Body of pancreas (tissue), 4 donors: ENCODE measurements around the gene ZMYM4. TPM values are rescaled to one million over a fixed set of nuclear protein-coding genes. Genes with fewer than 3 reads are reported as not detected.
A peak's percentile ranks its signal among the peaks of the same experiment; 100 is the strongest.
"Not testable (repeated sequence)": the region's sequence is repeated elsewhere in the genome, so short reads cannot be mapped to it uniquely, and the experiment has no call there.

Experiments
- ATAC-seq: fragments of 150-250 bp; one replicate; pipeline ENCODE4 v1.9.1; 2016
- DNase-seq, 4 donors: peaks; one replicate each; pipeline ENCODE4 v3.0.0-alpha.2; 2019
- H3K27ac ChIP-seq, 4 donors: fragments of 200-600 bp; sonication (generic); 1 replicate in 3 of 4; 2 replicates in 1 of 4; pipeline versions ENCODE4 v1.5.1 to v1.6.1; 2016 to 2019; ENCODE audit warnings: mild to moderate bottlenecking in 1 of 4, mixed read lengths in 1 of 4, moderate library complexity in 1 of 4
- H3K27me3 ChIP-seq, 2 donors: fragments of 200-600 bp; sonication (generic); one replicate each; pipeline ENCODE4 v1.6.0; 2016; ENCODE audit warnings: mild to moderate bottlenecking in 1 of 2
- H3K36me3 ChIP-seq, 2 donors: fragments of 200-600 bp; sonication (generic); replicated peaks in 1 of 2; 2 replicates each; pipeline ENCODE4 v1.5.1; 2016; ENCODE audit warnings: low read depth in 2 of 2; ENCODE audit not compliant: insufficient read depth in 1 of 2
- H3K4me1 ChIP-seq: fragments of 200-600 bp; sonication (generic); one replicate; pipeline ENCODE4 v1.6.0; 2016
- H3K4me3 ChIP-seq, 2 donors: fragments of 200-600 bp; sonication (generic); 1 replicate in 1 of 2; 2 replicates in 1 of 2; pipeline ENCODE4 v1.5.1; 2016 to 2019
- H3K9me3 ChIP-seq, 3 donors: fragments of 200-600 bp; sonication (generic); 1 replicate in 2 of 3; 2 replicates in 1 of 3; pipeline ENCODE4 v1.5.1; 2016
- POLR2A ChIP-seq, 3 donors: fragments of 450-650 bp; IDR thresholded peaks; one replicate each; pipeline ENCODE4 v1.6.1; 2016; ENCODE audit warnings: antibody characterized with exemption in 3 of 3, mild to moderate bottlenecking in 2 of 3
- WGBS, 2 donors: methylation state at CpG; one replicate each; pipeline ENCODE4 v1.1.5; 2017; 5-methylcytosine and 5-hydroxymethylcytosine counted together
- intact Hi-C: fragments of 100-400 bp; cut with DNase I; formaldehyde crosslinking; loops from one replicate; pipeline ENCODE4 v1.15.1; 2023
- total RNA-seq, 2 donors: library from RNA; depleted of rRNA; stranded (reverse); fragments of >200 nt; gene quantifications; one replicate each; pipeline ENCODE4 v1.1.0, GENCODE V29; 2016
- TF ChIP-seq, protein P1 (sequence below), 7 experiments: fragments of 450-650 bp in 4 of 7; fragments of 200-600 bp in 3 of 7; sonication (generic) in 3 of 7; IDR thresholded peaks; one replicate each; pipeline ENCODE4 v1.5.1; 2016 to 2019; ENCODE audit warnings: antibody characterized with exemption in 7 of 7

ZMYM4 gene
- total RNA-seq, 2 donors from 2014 or later, result 15.2 to 33.2 TPM

DNA sequence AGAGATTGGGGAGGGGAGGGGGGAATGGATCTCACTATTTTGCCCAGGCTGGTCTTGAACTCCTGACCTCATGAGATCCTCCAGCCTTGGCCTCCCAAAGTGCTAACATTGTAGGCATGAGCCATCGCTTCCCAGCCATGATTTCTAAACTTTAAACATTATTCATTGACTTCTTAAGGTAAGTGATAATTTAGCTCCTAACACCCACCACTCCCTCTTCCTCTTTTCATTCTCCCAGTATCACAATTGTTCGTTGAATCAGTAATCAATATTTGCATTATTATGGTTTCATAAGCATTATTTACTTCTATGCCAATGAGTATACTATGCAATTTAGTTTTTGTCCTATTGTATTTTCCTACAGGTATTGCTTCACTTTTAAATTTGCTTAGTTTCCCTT is 42.0 kb upstream of the ZMYM4 start:
- ATAC-seq (no peak), DNase-seq (no peak)
- no peaks in the 10 kb centered on the region for H3K4me1 ChIP-seq
- intact Hi-C loops, result no loop called here
- no peak overlapping the region for H3K4me3 ChIP-seq
- no peak overlapping the region for H3K27ac ChIP-seq
- TF ChIP-seq, protein P1, sequence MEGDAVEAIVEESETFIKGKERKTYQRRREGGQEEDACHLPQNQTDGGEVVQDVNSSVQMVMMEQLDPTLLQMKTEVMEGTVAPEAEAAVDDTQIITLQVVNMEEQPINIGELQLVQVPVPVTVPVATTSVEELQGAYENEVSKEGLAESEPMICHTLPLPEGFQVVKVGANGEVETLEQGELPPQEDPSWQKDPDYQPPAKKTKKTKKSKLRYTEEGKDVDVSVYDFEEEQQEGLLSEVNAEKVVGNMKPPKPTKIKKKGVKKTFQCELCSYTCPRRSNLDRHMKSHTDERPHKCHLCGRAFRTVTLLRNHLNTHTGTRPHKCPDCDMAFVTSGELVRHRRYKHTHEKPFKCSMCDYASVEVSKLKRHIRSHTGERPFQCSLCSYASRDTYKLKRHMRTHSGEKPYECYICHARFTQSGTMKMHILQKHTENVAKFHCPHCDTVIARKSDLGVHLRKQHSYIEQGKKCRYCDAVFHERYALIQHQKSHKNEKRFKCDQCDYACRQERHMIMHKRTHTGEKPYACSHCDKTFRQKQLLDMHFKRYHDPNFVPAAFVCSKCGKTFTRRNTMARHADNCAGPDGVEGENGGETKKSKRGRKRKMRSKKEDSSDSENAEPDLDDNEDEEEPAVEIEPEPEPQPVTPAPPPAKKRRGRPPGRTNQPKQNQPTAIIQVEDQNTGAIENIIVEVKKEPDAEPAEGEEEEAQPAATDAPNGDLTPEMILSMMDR (IDR thresholded peaks at IDR 0.05), result no peak
- TF ChIP-seq POLR2A (IDR thresholded peaks at IDR 0.05), result no peak
- no peaks in the 10 kb centered on the region for H3K27me3 ChIP-seq
- 83 to 84% methylated on average over 2 of the region's 2 CpGs for WGBS, 2 donors
- H3K9me3 ChIP-seq, result no peaks in the 10 kb centered on the region
- no peaks in the 10 kb centered on the region for H3K36me3 ChIP-seq

DNA sequence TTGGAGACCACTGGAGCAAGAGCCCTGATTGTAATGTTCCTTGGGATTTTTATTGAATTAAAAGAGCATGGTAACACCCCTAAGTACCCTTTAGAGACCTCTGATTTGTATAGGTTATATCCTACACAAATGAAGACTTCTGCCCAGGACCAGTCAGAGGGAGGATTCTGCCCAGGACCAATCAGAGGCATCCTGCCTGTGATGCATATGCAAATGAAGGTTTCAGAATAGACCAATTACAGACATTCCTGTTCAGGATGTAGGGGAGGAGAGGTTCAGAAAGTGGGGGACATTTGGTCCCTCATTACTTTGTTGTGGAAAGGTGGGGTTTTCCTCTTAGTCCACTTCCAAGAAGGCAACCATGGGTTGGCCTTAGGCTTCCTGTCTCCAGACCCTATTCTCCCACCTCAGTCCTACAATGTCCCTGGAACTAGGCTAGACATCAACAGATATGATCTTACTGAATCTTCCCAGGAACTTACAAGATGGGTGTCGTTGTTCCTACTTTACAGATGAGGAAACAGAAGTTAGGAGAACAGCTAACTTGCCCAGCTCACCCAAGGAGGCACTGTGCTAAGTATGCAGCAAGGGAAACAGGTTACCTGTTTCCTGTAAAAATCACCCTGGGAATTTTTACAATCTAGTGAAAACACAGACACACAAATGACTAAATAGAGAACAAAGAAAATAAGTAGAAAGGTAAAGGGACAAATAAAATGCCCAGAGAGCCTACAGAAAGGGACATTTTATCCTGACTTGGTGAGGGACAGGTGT is 38.7 kb upstream of the ZMYM4 start:
- Histone ChIP-seq H3K4me1 (no peaks in the 10 kb centered on the region), H3K27ac (no peak overlapping the region), H3K27me3 (no peaks in the 10 kb centered on the region), H3K4me3 (no peak overlapping the region), H3K36me3 (no peaks in the 10 kb centered on the region), H3K9me3 (no peaks in the 10 kb centered on the region)
- TF ChIP-seq, protein P1 (IDR thresholded peaks at IDR 0.05), result no peak
- no peak for TF ChIP-seq POLR2A (IDR thresholded peaks at IDR 0.05)
- DNase-seq (no peak), ATAC-seq (no peak)
- WGBS, 2 donors, result 59 to 73% methylated on average over 1 of the region's 1 CpG
- intact Hi-C loops, result no loop called here

DNA sequence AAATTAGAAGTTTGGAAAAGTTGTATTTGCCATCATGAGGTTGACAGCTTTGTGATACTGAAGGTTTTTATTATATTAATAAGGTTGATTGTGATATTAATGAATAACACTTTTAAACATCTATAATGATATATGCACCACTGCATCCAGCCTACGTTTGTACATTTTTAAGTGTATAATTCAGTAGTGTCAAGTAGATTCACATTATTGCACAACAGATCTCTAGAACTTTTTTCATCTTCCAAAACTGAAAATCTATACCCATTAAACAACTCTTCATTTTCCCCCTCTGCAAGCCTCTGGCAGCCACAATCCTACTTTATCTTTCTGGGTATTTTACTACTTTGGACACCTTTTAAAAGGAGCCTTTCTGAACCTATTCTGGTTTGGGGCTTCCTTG is 37.2 kb upstream of the ZMYM4 start:
- no peak overlapping the region for H3K4me3 ChIP-seq
- H3K9me3 ChIP-seq, result no peaks in the 10 kb centered on the region
- no peaks in the 10 kb centered on the region for H3K4me1 ChIP-seq
- DNase-seq (no peak), ATAC-seq (no peak)
- H3K36me3 ChIP-seq, result no peaks in the 10 kb centered on the region
- WGBS, 2 donors, result 25 to 49% methylated on average over 1 of the region's 1 CpG
- no peak overlapping the region for H3K27ac ChIP-seq
- H3K27me3 ChIP-seq, result no peaks in the 10 kb centered on the region
- TF ChIP-seq, protein P1 (IDR thresholded peaks at IDR 0.05), result no peak
- TF ChIP-seq POLR2A (IDR thresholded peaks at IDR 0.05), result no peak
- intact Hi-C loops, result no loop called here

DNA sequence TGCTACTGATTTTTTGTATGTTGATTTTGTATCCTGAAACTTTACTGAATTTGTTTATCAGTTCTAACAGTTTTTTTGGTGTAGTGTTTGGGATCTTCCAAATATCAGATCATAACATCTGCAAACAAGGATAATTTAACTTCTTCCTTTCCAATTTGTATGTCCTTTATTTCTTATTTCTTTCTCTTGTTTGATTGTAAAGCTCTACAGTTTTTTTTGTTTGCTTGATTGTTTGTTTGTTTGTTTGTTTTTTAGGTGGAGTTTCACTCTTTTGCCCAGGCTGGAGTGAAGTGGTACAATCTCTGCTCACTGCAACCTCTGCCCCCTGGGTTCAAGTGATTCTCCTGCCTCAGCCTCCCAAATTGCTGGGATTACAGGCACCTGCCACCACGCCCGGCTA is 31.7 kb upstream of the ZMYM4 start:
- H3K36me3 ChIP-seq, H3K9me3 ChIP-seq, DNase-seq, intact Hi-C loops, H3K27me3 ChIP-seq, ATAC-seq, H3K4me3 ChIP-seq, H3K27ac ChIP-seq, H3K4me1 ChIP-seq: not testable (repeated sequence)
- 89 to 97% methylated on average over 2 of the region's 2 CpGs for WGBS, 2 donors

DNA sequence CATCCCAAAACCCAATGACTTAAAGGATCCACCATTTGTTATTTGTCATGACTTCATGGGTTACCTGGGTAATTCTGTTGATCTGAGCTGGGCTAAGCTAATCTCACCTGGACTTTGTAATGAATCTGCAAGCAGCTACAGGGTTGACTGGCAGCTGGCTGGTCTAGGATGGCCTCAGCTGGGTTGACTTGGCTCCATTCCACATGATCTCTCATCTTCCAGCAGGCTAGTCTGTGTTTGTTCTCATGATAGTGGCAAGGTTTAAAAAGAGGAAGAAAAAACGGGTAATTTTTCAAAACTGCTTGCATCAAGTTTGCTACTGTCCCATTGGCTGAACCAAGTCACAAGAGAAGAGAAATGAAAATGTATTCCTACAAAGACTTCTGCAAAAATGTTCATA is 24.8 kb upstream of the ZMYM4 start:
- Histone ChIP-seq H3K4me1 (no peaks in the 10 kb centered on the region), H3K4me3 (no peak overlapping the region), H3K36me3 (no peaks in the 10 kb centered on the region), H3K9me3 (no peaks in the 10 kb centered on the region), H3K27ac (no peak overlapping the region), H3K27me3 (no peaks in the 10 kb centered on the region)
- intact Hi-C loops, result no loop called here
- DNase-seq (peak in 3 of 4 donors; percentile 12 to 43 (median 28)), ATAC-seq (no peak)
- TF ChIP-seq POLR2A (IDR thresholded peaks at IDR 0.05), result no peak
- TF ChIP-seq, protein P1 (IDR thresholded peaks at IDR 0.05), result no peak
- WGBS, 2 donors, result 0 to 20% methylated on average over 1 of the region's 1 CpG
